ENCODE data around the gene WRNIP1. TPM values are rescaled to one million over a fixed set of nuclear protein-coding genes. Genes with fewer than 3 reads are reported as not detected.

WRNIP1 gene
- total and polyA plus RNA-seq, 11 donors: 32.1 to 64.1 (median 34.7) TPM

DNA sequence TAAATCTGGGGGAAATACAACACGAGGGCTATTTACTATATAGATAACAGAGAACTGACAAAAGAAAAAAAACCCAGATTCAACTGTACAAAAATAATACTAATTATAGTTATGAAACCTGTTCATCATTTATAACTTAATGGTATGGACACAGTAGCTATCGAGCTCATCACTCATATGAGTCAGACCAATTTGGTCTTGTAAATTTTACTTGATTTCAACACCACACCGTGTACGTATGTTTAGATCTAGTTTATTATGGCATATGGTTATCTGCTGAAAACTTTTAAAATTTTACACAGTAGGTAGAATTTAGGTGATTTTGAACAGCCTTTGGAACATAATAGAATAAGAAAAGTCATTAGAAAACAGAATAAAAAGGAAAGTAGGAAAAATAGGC, 19.9 kb upstream of the WRNIP1 start:
- Histone ChIP-seq H3K4me3 (no peak overlapping the region), H3K27ac (peak overlapping the region in 1 of 12 donors; percentile 83), H3K36me3 (no peaks in the 10 kb centered on the region), H3K4me1 (peaks cover 0 to 30% (median 12%) of the 10 kb centered on the region in 12 donors), H3K27me3 (no peaks in the 10 kb centered on the region), H3K9me3 (no peaks in the 10 kb centered on the region)
- ATAC-seq (no peak), DNase-seq (no peak)
- no peak for TF ChIP-seq POLR2A (IDR thresholded peaks at IDR 0.05)
- TF ChIP-seq, protein P1, sequence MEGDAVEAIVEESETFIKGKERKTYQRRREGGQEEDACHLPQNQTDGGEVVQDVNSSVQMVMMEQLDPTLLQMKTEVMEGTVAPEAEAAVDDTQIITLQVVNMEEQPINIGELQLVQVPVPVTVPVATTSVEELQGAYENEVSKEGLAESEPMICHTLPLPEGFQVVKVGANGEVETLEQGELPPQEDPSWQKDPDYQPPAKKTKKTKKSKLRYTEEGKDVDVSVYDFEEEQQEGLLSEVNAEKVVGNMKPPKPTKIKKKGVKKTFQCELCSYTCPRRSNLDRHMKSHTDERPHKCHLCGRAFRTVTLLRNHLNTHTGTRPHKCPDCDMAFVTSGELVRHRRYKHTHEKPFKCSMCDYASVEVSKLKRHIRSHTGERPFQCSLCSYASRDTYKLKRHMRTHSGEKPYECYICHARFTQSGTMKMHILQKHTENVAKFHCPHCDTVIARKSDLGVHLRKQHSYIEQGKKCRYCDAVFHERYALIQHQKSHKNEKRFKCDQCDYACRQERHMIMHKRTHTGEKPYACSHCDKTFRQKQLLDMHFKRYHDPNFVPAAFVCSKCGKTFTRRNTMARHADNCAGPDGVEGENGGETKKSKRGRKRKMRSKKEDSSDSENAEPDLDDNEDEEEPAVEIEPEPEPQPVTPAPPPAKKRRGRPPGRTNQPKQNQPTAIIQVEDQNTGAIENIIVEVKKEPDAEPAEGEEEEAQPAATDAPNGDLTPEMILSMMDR (IDR thresholded peaks at IDR 0.05): no peak
- intact Hi-C loops (cut with DNase I): loop anchor here in 3 of 10 donors (5.0 kb wide), 1 partner anchor 1148 kb away; no protein-coding TSS in a partner anchor
- 90 to 96% (median 93%) methylated on average over 4 of the region's 4 CpGs for WGBS, 4 donors

DNA sequence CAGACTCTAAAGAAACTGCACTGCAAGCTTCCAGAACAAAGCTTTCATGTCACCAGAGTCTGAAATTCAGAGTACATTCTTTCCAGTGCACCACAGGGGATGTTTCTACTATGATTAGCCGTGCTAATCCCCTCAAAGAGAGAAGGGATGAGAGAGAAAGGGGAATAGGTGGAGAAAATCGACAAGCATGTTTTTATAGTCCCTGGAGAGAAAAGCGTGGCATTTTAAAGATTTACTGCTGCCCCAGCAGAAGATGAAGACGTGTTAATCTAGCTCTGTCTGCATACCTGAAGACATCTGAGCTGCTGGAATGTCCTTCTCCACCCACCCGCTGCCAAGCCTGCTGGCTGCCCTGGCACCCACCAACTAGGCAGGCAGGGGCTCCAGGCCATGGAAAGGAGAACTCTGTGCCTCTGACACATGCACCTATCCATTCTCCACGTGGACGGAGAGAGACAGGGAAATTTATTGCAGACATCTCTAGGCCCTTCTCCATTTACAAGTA, 18.6 kb upstream of the WRNIP1 start:
- TF ChIP-seq, protein P1 (IDR thresholded peaks at IDR 0.05): no peak
- no peak for TF ChIP-seq POLR2A (IDR thresholded peaks at IDR 0.05)
- Histone ChIP-seq H3K4me3 (no peak overlapping the region), H3K27me3 (no peaks in the 10 kb centered on the region), H3K27ac (no peak overlapping the region), H3K9me3 (no peaks in the 10 kb centered on the region), H3K4me1 (peaks cover 0 to 23% (median 10%) of the 10 kb centered on the region in 12 donors), H3K36me3 (no peaks in the 10 kb centered on the region)
- no peak for DNase-seq
- no peak for ATAC-seq
- WGBS, 4 donors: 65 to 76% (median 73%) methylated on average over 7 of the region's 7 CpGs
- intact Hi-C loops (cut with DNase I): loop anchor here in 3 of 10 donors (5.0 kb wide), 1 partner anchor 1149 kb away; no protein-coding TSS in a partner anchor

- intact Hi-C loops (cut with DNase I): loop anchor here in 4 of 10 donors (2.0 to 5.0 kb wide), 2 partner anchors 1151 kb away; no protein-coding TSS in a partner anchor
- Histone ChIP-seq H3K4me3 (no peak overlapping the region), H3K27me3 (no peaks in the 10 kb centered on the region), H3K4me1 (peaks cover 0 to 19% (median 10%) of the 10 kb centered on the region in 12 donors), H3K27ac (no peak overlapping the region), H3K9me3 (no peaks in the 10 kb centered on the region), H3K36me3 (no peaks in the 10 kb centered on the region)
- TF ChIP-seq, protein P1 (IDR thresholded peaks at IDR 0.05): no peak
- TF ChIP-seq POLR2A (IDR thresholded peaks at IDR 0.05): no peak
- DNase-seq: no peak
- WGBS, 4 donors: 58 to 72% (median 62%) methylated on average over 8 of the region's 8 CpGs
- ATAC-seq: no peak
These were observed 17.0 kb upstream of the WRNIP1 start for GRCh38 chr6:2748183-2748582.

- 6 to 12% (median 8%) methylated on average over 11 of the region's 11 CpGs for WGBS, 4 donors
- no peaks in the 10 kb centered on the region for H3K27me3 ChIP-seq
- no peaks in the 10 kb centered on the region for H3K36me3 ChIP-seq
- DNase-seq (peak in 3 of 5 donors; percentile 43 to 61 (median 49)), ATAC-seq (peak; percentile 20 to 70 (median 58))
- intact Hi-C loops (cut with DNase I): loop anchor here in 8 of 10 donors (1.0 to 10.0 kb wide), 4 partner anchors 12 to 1155 kb away; no protein-coding TSS in a partner anchor
- peak overlapping the region in 1 of 12 donors; percentile 11 for H3K27ac ChIP-seq
- no peaks in the 10 kb centered on the region for H3K9me3 ChIP-seq
- peak overlapping the region in 8 of 12 donors; percentile 2 to 41 (median 20) for H3K4me3 ChIP-seq
- peaks cover 0 to 15% (median 9%) of the 10 kb centered on the region in 12 donors for H3K4me1 ChIP-seq
- TF ChIP-seq, protein P1 (IDR thresholded peaks at IDR 0.05): peak; percentile 82 to 95 (median 86)
- no peak for TF ChIP-seq POLR2A (IDR thresholded peaks at IDR 0.05)
These were observed 15.1 kb upstream of the WRNIP1 start for GRCh38 chr6:2749969-2750600.
